Measurements from ENCODE around the gene RRH.
"Not testable (repeated sequence)": the region's sequence is repeated elsewhere in the genome, so short reads cannot be mapped to it uniquely, and the experiment has no call there.

The RRH gene, protein sequence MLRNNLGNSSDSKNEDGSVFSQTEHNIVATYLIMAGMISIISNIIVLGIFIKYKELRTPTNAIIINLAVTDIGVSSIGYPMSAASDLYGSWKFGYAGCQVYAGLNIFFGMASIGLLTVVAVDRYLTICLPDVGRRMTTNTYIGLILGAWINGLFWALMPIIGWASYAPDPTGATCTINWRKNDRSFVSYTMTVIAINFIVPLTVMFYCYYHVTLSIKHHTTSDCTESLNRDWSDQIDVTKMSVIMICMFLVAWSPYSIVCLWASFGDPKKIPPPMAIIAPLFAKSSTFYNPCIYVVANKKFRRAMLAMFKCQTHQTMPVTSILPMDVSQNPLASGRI

DNA sequence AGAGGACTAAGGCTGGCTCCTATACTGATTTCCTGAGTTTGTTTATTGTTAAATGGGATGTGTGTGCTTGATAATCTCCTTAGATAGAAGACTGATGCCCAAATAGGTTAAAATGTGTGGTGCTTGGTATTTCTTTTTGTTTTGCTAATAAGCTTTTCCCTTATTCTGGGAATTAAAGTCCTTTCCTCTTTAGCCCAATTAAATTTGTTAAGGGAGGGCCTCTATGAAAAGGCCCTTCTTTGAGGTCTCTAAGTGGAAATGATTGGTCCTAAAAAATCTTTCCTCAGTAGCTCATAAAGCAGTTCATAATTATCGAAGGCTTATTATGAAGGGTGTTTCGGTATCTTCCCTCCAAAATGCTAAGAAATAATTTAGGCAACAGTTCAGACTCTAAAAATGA lies at the start of gene RRH:
Gene RRH, plus strand, starts transcription at position 301 of the 400 bp plus-strand sequence. Its CDS starts 56 bp downstream, at position 357.
- DNase-seq = no peak

DNA sequence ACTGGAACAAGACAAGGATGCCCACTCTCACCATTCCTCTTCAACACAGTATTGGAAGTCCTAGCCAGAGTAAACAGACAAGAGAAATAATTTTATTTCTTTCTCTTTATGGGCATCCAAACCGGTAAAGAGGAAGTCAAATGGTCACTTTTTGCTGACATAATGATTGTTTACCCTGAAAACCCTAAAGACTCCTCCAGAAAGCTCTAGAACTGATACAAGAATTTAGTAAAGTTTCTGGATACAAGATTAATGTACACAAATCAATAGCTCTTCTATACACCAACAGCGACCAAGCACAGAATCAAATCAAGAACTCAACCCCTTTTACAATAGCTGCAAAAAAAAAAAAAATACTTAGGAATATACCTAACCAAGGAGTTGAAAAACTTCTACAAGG lies 45.7 kb upstream of the RRH start:
- not testable (repeated sequence) for DNase-seq

DNA sequence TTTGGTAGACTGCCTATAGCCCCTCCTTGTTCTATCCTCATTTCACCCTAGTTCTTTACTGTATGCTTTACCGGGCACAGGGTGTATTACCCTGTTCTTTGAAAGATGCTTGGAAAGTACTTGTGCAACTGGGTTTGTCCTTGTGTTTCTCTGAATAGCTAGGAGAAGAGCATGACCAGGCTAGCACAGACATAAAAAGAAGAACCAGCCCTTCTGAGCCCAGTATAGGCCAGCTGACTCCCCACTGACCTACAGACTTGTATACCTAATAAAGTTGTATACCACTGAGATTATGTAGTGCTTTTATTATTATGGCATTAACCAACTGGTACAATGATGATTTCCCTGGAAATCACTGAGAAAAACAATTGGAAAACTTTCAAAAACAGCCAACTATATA lies 40.9 kb upstream of the RRH start:
- DNase-seq = no peak

DNA sequence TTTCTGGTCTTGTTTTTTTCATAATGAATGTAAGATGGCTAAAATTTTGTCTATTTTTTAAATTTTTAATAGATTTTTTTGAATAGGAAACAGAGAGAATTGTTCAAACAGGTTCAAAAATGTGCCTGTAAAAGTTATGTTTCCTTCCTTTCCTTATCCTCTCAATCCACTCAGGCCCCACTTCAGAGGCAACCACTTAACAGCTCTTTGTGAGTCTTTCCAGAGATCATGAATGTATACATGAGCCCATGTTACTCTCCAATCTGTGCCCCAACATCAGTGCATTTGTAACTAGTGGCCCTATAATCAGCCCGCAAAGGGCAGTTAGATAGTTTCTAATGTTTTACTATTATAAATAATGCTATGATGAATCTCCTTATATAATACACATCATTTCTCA lies 40.0 kb upstream of the RRH start:
- no peak for DNase-seq

DNA sequence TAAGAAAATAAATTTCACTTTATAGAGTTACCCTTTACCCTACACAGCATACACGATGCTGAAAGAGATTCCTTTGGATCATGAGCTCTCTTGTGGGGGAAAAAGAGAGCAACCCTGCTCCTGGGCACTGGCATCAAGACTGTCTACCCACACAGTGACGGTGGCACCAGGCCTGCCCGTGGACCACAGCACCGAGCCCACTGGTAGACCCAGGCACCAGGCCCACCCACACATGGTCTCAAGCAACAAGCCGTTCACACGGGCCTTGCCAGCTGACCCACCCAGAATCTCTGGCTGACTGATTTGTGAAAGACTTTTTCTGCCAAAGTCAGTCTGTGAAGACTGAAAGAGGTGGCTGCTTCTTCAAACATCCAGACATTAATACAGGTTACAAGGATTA lies 32.7 kb upstream of the RRH start:
- no peak for DNase-seq

DNA sequence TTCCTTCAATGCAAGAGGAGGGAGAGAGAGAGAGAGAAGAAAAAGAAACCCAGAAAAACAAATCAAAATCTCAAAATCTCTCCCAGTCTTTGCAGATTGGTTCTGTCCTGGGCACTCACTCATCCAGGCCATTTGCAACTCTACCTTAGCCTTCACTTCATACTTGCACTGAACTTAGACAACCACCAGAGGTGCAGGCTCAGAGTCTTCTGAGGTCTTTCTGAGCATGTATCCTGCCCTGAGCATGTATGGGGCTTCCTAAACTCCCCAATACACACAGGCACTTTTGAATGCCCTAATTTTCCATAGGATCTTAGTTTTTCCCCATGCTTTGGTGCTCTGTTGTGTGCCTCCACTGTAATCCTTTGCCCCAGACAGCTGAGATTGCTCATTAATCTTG lies 28.9 kb upstream of the RRH start:
- no peak for DNase-seq

DNA sequence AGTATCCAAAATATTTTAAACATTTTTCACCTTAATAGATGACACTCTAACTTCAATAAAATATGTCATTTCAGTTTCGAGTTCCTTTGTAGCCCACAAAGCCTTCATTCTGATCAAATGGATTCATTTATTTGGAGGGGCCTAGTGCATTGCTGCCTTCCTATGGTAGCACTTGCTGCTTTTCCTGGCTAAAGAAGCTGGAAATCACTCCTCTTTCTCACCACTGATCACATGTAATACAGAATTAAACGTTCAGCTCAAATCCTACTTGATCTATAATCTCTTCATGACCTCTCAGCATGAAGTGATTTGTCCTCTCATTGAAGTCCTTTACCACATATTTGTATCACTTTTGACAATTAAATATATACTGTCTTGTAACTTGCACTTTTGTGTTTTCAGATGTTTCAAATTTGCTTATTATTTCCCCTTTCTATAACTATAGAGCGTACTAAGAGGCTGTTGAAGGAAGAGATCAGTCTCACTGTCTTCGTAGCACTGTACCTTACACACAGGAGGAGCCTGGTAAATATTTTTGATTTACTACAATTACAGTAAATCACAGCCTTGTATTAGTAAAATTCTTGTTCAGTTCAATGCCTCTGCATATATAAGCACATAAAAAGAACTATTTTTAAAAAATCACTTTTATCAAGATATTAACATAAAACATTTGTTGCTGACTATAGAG lies 26.5 kb upstream of the RRH start:
- DNase-seq = no peak

DNA sequence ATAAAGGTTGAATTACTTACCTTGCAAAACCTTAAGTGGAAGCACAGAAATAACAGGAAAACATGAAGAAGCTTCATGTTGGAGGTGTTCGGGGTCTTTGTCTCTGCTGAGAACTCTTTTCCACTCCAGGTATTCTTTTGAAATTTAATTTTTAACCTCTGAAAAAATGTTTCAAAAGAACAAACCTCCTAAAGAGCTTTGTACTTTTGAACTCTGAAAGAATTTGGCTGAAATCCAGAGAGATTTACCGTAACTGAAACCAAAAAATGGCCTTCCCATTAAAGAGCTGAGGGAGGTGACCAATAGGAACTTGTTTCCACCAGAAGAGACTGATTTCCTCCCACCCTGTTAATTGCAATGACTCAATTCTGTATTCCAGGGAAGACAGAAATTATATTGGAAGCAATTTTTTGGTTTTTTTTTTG lies 25.9 kb upstream of the RRH start, which contains the start of gene CFI:
Gene CFI, minus strand, starts transcription at position 105 of the 425 bp plus-strand sequence. Its CDS starts 28 bp downstream, at position 77.
- DNase-seq = no peak

DNA sequence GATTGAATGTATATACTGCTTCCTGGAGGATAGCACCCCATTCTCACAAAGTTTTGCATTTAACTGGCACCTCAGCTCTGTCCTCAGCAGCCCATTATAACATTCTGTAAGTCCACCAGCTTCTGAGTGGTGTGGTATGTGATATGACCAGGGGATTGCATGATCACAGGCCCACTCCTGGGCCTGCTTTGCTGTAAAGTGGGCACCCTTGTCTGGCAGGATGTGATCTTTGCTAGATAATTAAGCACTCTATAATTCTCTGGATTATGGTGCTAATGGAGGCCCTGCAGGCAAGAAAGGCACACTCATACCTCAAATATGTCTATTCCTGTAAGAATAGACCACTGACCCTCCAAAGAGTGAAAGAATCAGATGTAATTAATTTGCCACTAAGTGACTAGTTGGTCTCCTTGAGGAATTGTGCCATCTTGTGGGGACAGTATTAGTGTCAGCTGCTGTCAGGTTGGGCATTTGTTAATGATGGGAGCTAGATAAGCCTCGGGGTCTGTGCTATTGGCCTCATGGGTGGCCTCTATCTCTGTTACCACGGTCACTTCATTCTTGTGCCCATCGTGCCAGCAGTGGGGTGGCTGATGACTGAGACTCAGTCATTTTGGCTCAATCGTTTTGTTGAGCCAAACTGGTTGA lies 23.7 kb upstream of the RRH start:
- DNase-seq = peak; percentile 4

DNA sequence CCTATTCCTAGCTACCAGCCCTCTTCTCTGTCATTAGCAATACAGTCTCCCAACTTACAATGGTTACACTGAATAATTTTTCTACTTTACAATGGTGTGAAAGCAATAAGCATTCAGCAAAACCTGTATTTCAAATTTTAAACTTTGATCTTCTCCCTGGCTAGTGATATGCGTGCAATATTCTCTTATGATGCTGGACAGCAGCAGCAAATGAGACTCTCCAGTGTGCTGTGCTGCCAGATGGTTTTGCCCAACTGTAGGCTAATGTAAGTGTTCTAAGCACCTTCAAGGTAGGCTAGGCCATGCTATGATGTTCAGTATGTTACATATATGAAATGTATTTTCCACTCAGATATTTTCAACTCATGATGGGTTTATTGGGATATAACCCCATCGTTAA lies 18.1 kb upstream of the RRH start:
- DNase-seq = no peak

DNA sequence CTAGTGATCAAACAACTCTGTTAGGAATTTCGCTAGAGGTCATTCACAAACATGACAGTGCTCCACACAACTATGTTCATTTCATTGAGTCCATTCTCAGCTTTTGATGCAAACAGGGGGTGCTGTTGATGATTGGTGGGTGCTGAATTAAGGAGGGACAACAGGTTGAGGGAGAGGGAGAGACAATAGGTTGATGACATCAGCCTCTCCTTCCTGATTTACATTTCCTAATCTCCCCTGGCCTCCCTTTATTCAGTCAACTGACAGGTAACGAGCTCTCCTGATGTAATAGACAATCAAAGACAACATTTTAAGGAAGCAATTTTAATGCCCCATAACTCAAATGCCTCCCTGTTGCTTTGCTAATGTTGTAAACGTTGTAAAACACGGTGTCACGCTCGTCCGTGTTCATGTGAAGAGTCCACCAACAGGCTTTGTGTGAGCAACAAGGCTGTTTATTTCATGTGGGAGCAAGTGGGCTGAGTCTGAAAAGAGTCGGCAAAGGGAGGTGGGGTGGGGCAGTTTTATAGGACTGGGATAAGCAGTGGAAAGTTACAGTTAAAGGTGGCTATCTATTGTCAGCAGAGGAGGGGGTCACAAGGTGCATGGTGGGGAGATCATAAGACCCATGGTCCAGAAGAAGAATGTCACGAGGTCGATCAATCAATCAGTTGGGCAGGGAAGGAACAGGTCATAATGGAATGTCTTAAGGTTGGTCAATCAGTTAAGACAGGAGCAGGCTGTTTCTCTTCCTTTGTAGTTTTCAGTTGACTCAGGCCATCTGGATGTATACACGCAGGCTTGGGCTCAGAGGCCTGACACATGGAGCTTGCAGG lies 17.0 kb upstream of the RRH start:
- DNase-seq = no peak

DNA sequence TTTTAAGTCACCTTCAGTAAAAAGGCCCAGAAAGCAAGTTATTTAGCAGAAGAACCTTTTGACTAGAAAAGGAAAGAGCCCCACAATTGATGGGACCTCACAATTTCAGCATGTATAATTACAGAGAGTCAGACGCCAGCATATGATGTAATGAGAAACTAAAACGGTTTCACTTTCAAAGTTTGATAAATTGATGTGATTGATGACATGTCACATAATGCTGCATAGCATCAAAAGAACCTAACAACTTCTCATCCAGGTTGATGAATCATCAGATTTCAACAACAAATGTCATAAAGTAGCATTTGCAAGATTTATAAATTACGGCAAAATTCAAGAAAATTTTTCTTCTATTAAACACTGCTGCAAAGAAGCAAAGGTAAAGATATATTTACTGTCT lies 16.1 kb upstream of the RRH start:
- DNase-seq = no peak

DNA sequence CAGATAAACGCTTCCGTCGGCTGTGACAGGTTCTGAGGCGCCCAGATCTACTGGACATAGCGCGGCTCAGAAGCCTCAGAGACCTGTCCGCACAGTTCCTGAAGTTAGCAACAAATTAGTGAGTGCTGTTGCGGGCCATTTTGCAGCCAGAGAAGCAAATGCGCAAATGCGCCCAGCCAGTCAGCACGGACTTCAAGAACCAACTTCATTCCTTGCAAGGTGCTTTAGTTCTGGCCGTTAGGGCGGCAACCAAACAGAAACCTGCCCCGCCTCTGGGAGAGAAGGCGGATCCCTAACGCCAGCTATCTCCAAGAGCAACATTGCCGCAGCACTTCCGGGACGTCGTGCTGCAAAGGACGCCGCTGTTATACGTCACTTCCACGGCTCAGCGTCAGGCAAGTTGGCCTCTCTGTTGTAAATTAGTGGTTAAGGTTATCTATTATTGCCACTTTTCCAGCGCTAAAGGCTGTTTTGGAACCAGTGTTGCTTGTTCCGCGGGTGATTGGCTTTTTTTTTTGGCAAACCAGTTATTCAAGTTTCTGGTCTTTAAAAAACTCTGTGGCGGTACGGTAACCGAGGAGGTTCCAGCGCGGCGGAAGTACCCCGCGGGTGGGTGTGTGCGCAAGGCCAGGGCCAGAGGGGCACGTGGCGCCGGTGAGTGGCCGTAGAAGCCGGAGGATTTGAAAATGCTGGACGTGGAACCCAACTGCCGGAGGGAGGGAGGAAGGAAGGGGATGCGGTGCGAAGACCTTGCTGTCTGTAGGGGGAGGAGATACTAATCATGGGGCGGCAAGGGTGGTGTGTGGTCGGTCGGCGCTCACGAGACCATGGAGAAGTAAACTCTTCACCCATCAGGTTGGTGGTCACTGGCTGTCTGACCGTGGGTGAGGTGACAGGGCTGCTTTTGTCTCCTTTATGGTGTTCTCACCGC lies 12.4 kb upstream of the RRH start, which contains the start of gene GAR1:
Gene GAR1, plus strand, starts transcription at position 612 of the 931 bp plus-strand sequence. CDS start 403 bp downstream, outside the sequence.
- DNase-seq = peak; percentile 69

DNA sequence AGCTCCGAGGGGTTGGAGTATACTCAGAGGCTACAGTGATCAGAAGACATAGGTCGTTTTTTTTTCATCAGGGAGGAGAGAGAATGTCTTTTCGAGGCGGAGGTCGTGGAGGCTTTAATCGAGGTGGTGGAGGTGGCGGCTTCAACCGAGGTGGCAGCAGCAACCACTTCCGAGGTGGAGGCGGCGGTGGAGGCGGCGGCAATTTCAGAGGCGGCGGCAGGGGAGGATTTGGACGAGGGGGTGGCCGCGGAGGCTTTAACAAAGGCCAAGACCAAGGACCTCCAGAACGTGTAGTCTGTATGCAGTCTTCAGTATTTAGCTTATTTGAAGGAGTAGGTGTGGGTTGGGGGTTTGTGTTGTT lies 11.7 kb upstream of the RRH start:
- no peak for DNase-seq

DNA sequence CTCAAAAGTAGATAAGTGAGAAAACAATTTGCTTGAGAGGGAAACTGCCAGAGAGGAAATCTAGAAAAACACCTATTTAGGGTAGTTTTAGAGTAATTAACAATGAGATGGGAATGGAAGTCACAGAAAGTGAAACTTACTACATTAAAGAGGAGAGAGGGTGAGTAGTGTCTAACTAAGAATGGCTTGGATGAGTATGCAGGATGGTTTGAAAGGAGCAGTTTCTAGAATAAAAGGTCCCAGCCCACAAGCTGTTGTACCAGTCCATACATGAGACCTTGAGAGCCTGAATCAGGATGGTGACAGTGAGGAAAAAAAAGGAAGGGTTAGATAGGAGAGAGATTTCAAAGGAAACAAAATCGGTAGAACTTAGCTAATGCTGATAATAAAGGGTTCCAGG lies 10.9 kb upstream of the RRH start:
- DNase-seq = no peak

DNA sequence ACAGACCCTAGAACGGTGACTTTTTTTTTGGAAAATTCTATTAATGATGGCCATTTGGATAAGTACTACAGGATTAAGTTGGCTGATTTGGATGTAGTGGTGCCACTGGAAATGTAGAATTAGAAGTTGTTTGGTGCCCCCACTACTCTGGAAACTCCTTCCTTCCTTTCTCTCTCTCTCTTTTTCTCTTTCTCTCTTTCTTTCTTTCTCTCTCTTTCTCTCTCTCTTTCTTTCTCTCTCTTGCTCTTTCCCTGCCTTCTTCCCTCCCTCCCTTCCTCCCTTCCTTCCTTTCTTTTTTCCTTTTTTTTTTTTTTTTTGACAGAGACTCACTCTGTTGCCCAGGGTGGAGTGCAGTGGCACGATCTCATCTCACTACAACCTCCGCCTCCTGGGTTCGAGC lies 9.5 kb upstream of the RRH start:
- DNase-seq = no peak

DNA sequence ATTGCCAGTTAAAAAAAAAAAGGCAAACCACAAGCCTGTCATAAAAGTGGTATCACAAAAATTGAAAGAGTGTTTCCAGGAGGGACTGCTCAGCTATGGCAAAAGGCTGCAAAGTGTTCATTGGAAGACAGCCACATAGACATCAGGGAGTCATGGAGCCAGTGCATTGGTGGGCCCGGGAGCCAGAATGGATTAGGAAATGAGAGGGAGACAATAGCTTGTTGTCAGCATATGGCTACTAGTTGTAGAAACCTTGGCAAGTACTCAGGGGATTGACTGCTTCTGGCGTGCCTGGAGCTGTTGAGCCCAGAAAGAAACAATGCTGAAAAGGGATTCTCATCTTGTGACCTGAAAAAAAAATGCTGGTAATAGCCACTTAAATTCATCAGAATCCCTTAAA lies 7.2 kb upstream of the RRH start:
- no peak for DNase-seq

DNA sequence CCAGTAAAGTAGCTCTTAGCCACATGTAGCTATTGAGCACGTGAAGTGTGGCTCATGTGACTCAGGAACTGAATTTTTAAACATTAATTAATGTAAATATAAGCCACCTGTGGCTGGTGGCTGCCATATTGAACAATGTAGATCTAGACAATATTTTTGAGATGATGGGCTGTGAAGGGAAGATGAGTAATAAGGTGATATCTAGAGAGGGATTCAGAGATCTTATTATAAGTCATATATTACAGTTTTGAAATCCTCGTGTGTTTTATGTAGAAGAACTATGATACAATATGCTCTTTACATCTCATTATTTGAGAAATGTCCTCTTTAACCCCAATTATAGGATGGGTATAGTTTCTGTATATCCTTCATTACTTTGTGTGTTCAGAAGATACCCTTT lies 6.6 kb upstream of the RRH start:
- no peak for DNase-seq

DNA sequence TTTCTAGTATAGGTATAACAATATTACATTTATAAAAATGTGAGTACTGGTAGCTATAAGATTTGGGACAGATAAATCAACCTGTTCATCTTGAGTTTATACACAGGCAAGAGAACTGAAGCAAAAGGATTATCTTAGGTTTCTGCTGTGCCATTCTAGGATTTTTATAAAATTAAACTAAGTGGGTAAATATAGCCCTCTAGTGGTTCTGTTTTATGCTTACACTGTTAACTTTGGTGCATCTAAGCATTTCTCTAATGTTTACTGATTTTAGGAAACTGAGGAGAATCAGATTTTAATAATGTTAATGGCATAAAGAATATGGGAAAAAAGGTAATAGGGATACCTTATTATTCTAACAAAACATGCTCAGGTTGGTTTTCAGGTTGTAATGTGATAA lies 1.1 kb upstream of the RRH start:
- DNase-seq = peak; percentile 1

DNA sequence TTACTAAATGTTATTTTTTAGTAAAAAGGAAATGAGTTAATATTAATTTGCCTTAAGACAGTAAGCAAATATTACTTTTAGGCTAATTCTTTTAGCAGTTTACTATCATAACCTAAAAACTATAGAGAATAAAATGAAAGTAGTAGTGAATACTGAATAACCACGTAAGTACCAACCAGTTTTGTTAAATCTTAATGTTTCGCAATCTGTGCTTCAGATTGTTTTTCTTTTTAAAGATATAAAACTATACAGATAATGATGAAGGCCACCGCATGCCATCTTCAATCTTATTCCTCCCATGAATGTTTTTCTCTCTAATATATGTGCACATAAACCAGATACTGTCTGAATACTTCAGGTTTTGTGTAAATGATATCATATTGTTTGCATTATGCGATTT lies 6.0 kb downstream of the RRH start:
- DNase-seq = no peak

DNA sequence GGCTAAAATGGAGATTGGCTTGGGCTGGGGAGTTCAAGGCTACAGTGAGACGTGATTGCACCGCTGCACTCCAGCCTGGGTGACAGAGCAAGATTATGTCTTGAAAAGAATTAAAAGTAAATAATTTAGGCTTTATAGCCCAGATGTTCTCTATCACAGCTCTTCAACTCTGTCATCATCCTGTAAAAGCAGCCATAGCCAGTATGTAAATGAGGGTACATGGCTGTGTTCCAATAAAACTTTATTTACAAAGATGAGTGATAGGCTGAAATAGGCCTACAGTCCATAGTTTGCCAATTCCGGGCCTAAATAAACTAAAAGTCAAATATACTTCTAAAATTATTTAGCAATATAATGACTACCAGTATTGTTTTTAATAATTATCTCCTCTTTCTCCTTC lies 9.2 kb downstream of the RRH start:
- DNase-seq = no peak
